PC-9 (cell line): ENCODE results near the gene FHIP1B. TPM values are rescaled to one million over a fixed set of nuclear protein-coding genes. Genes with fewer than 3 reads are reported as not detected.

ENCODE experiments used
- BruUV-seq: library from RNA; stranded (reverse); fragments of 400-500 nt; replicated peaks from 2 replicates; lab custom pipeline; 2021; lab: Mats Ljungman, UMichigan
- CTCF ChIA-PET: fragments of 300-600 bp; sonication (Branson Sonifier 250); formaldehyde crosslinking; loops from one replicate; lab custom pipeline; 2022; ENCODE audit warnings: antibody characterized with exemption; lab: Charles Lee
- POLR2A ChIA-PET: fragments of 300-600 bp; sonication (Branson Sonifier 250); formaldehyde crosslinking; loops from one replicate; lab custom pipeline; 2022; ENCODE audit warnings: antibody characterized with exemption; ENCODE audit not compliant: unreplicated experiment; lab: Charles Lee
- DNase-seq, 2 experiments: peaks; one replicate each; pipeline versions ENCODE4 v3.0.0 to v3.0.0-alpha.2; 2015 to 2022; ENCODE audit warnings: mixed read lengths in 1 of 2
- H2AFZ ChIP-seq: fragments of 200-600 bp; sonication (generic); 2 replicates; pipeline ENCODE4 v1.8.1; 2017; ENCODE audit warnings: antibody characterized with exemption
- H3F3A ChIP-seq: fragments of 200-600 bp; sonication (generic); 2 replicates; pipeline ENCODE4 v1.8.1; 2017; ENCODE audit warnings: antibody characterized with exemption, mild to moderate bottlenecking, low read depth; ENCODE audit not compliant: insufficient read depth
- H3K27ac ChIP-seq: fragments of 200-600 bp; sonication (generic); 2 replicates; pipeline ENCODE4 v1.6.1; 2016; ENCODE audit warnings: mixed run types
- H3K27me3 ChIP-seq: fragments of 200-600 bp; sonication (generic); 2 replicates; pipeline ENCODE4 v1.6.1; 2016; ENCODE audit warnings: low read depth, mixed run types; ENCODE audit not compliant: insufficient read depth
- H3K36me3 ChIP-seq: fragments of 200-600 bp; sonication (generic); 2 replicates; pipeline ENCODE4 v1.6.1; 2016; ENCODE audit warnings: low read depth, mixed run types
- H3K4me1 ChIP-seq: fragments of 200-600 bp; sonication (generic); replicated peaks from 2 replicates; pipeline ENCODE4 v1.6.1; 2016; ENCODE audit warnings: mixed run types; ENCODE audit not compliant: insufficient read depth
- H3K4me2 ChIP-seq: fragments of 200-600 bp; sonication (generic); 2 replicates; pipeline ENCODE4 v1.6.1; 2017; ENCODE audit warnings: mixed run types
- H3K4me3 ChIP-seq: fragments of 200-600 bp; sonication (generic); 2 replicates; pipeline ENCODE4 v1.6.1; 2016; ENCODE audit warnings: mixed run types
- H3K79me2 ChIP-seq: fragments of 200-600 bp; sonication (generic); 2 replicates; pipeline ENCODE4 v1.6.1; 2017; ENCODE audit warnings: low read depth, mixed run types
- H3K9me2 ChIP-seq: fragments of 200-600 bp; sonication (generic); 2 replicates; pipeline ENCODE4 v1.8.1; 2017; ENCODE audit warnings: mild to moderate bottlenecking; ENCODE audit not compliant: insufficient read depth
- H3K9me3 ChIP-seq: fragments of 200-600 bp; sonication (generic); 2 replicates; pipeline ENCODE4 v1.8.1; 2016; ENCODE audit warnings: low read depth; ENCODE audit not compliant: insufficient read depth
- H4K20me1 ChIP-seq: fragments of 200-600 bp; sonication (generic); 2 replicates; pipeline ENCODE4 v1.8.1; 2017; ENCODE audit not compliant: insufficient read depth
- CTCF ChIP-seq: fragments of 200-600 bp; sonication (generic); conservative IDR thresholded peaks from 2 replicates; pipeline ENCODE4 v1.6.1; 2017; ENCODE audit warnings: mixed run types, antibody characterized with exemption, mild to moderate bottlenecking, moderate library complexity
- EZH2 ChIP-seq: fragments of 200-600 bp; sonication (generic); IDR thresholded peaks from 2 replicates; pipeline ENCODE4 v1.8.0; 2017; ENCODE audit warnings: antibody characterized with exemption, low read depth
- intact Hi-C: fragments of 100-400 bp; cut with micrococcal nuclease; formaldehyde crosslinking; loops from one replicate; pipeline ENCODE4 v1.10.0; 2022; ENCODE audit not compliant: unreplicated experiment
- total RNA-seq: library from RNA; stranded (reverse); gene quantifications from 2 replicates; pipeline ENCODE4 v1.2.3, GENCODE V29; 2021

The FHIP1B gene
- total RNA-seq, 1 experiment from 2014 or later: 21.5 TPM

GRCh38 chr11:6200975-6201374 is 33.5 kb downstream of the FHIP1B start:
- Histone ChIP-seq H3K27ac (no peak overlapping the region), H3K79me2 (no peaks in the 10 kb centered on the region), H3F3A (no peaks in the 10 kb centered on the region), H2AFZ (no peak overlapping the region), H3K4me1 (no peaks in the 10 kb centered on the region), H3K36me3 (no peaks in the 10 kb centered on the region), H3K4me3 (no peak overlapping the region), H3K9me3 (no peaks in the 10 kb centered on the region), H4K20me1 (no peaks in the 10 kb centered on the region), H3K4me2 (no peak overlapping the region), H3K27me3 (no peaks in the 10 kb centered on the region), H3K9me2 (no peaks in the 10 kb centered on the region)
- no peak for TF ChIP-seq EZH2
- no peak for TF ChIP-seq CTCF
- intact Hi-C loops: no loop called here
- BruUV-seq: no TSS peak
- ChIA-PET POLR2A (no interaction called here), CTCF (no interaction called here)
- no peak for DNase-seq

- Histone ChIP-seq H3K36me3 (no peaks in the 10 kb centered on the region), H3K9me3 (no peaks in the 10 kb centered on the region), H3F3A (no peaks in the 10 kb centered on the region), H2AFZ (no peak within 1 kb of the TSS), H3K4me1 (no peaks in the 10 kb centered on the region), H3K27me3 (no peaks in the 10 kb centered on the region), H3K4me3 (no peak within 1 kb of the TSS), H4K20me1 (no peaks in the 10 kb centered on the region), H3K9me2 (no peaks in the 10 kb centered on the region), H3K27ac (no peak within 1 kb of the TSS), H3K4me2 (no peak within 1 kb of the TSS), H3K79me2 (no peaks in the 10 kb centered on the region)
- CTCF ChIA-PET: no interaction called here
- BruUV-seq: no TSS peak
- TF ChIP-seq EZH2: no peak
- TF ChIP-seq CTCF: no peak
- DNase-seq: no peak
- intact Hi-C loops: no loop called here
- POLR2A ChIA-PET: no interaction called here
Measured at GRCh38 chr11:6199174-6199810, 35.1 kb downstream of the FHIP1B start, which contains the start of gene OR52W1. Gene OR52W1, plus strand, starts transcription at chr11:6199224. Its CDS starts 0 bp downstream, at chr11:6199224.

- DNase-seq: no peak
- TF ChIP-seq CTCF: no peak
- TF ChIP-seq EZH2: no peak
- Histone ChIP-seq H3K27ac (no peak overlapping the region), H3K36me3 (no peaks in the 10 kb centered on the region), H3K9me2 (no peaks in the 10 kb centered on the region), H3K79me2 (no peaks in the 10 kb centered on the region), H3K4me2 (no peak overlapping the region), H3K4me1 (no peaks in the 10 kb centered on the region), H4K20me1 (no peaks in the 10 kb centered on the region), H3K9me3 (no peaks in the 10 kb centered on the region), H2AFZ (no peak overlapping the region), H3K4me3 (no peak overlapping the region), H3K27me3 (no peaks in the 10 kb centered on the region), H3F3A (no peaks in the 10 kb centered on the region)
- BruUV-seq: no TSS peak
- CTCF ChIA-PET: no interaction called here
- POLR2A ChIA-PET: no interaction called here
- intact Hi-C loops: no loop called here
Measured at GRCh38 chr11:6197466-6198200, 36.8 kb downstream of the FHIP1B start.
